Keratinocyte (primary cell): ENCODE measurements around the gene FAM107B. TPM values are rescaled to one million over a fixed set of nuclear protein-coding genes. Genes with fewer than 3 reads are reported as not detected.

Experiments used
- DNase-seq: peaks from one replicate; pipeline ENCODE4 v3.0.0-alpha.2; 2011; ENCODE audit warnings: low read depth, missing footprints, low spot score
- FAIRE-seq: peaks from 2 replicates; lab custom pipeline; 2011; peaks lifted over from hg19 to GRCh38; lab: Jason Lieb, UNC
- H2AFZ ChIP-seq: 2 replicates; pipeline ENCODE4 v1.6.0; 2012; ENCODE audit warnings: low read length, control low read depth, inconsistent platforms; ENCODE audit not compliant: control insufficient read depth
- H3K27ac ChIP-seq: 2 replicates; pipeline ENCODE4 v1.5.1; 2011; ENCODE audit warnings: low read length; ENCODE audit not compliant: control insufficient read depth, insufficient read depth
- H3K27me3 ChIP-seq: 3 replicates; pipeline ENCODE4 v1.6.0; 2011; ENCODE audit warnings: low read length; ENCODE audit not compliant: control insufficient read depth, insufficient read depth; ENCODE audit errors: extremely low read depth
- H3K36me3 ChIP-seq, 2 experiments: 2 replicates in 1 of 2; 3 replicates in 1 of 2; pipeline ENCODE4 v1.5.1; 2011; ENCODE audit warnings: low read length in 2 of 2, mild to moderate bottlenecking in 1 of 2; ENCODE audit not compliant: control insufficient read depth in 2 of 2, insufficient read depth in 2 of 2; ENCODE audit errors: extremely low read depth in 1 of 2
- H3K4me1 ChIP-seq: 3 replicates; pipeline ENCODE4 v1.5.1; 2011; ENCODE audit warnings: low read length; ENCODE audit not compliant: control insufficient read depth, insufficient read depth; ENCODE audit errors: extremely low read depth
- H3K4me2 ChIP-seq: 3 replicates; pipeline ENCODE4 v1.6.0; 2011; ENCODE audit warnings: low read depth, low read length; ENCODE audit not compliant: control insufficient read depth, insufficient read depth; ENCODE audit errors: extremely low read depth
- H3K4me3 ChIP-seq, 3 experiments: fragments of 200-600 bp in 1 of 3; sonication (generic) in 1 of 3; 2 replicates in 2 of 3; 3 replicates in 1 of 3; pipeline ENCODE4 v1.5.1; 2011 to 2016; ENCODE audit warnings: low read length in 3 of 3, mild to moderate bottlenecking in 3 of 3, control low read depth in 2 of 3, inconsistent platforms in 1 of 3, low read depth in 1 of 3, mixed read lengths in 1 of 3, mixed run types in 1 of 3, moderate library complexity in 1 of 3; ENCODE audit not compliant: control insufficient read depth in 2 of 3, insufficient read depth in 2 of 3; ENCODE audit errors: extremely low read depth in 1 of 3
- H3K79me2 ChIP-seq: 2 replicates; pipeline ENCODE4 v1.6.0; 2012; ENCODE audit warnings: low read length; ENCODE audit not compliant: control insufficient read depth, insufficient read depth
- H3K9ac ChIP-seq: 3 replicates; pipeline ENCODE4 v1.6.0; 2011; ENCODE audit warnings: low read length; ENCODE audit not compliant: control insufficient read depth, insufficient read depth; ENCODE audit errors: extremely low read depth
- H3K9me1 ChIP-seq: 3 replicates; pipeline ENCODE4 v1.6.0; 2011; ENCODE audit warnings: low read length; ENCODE audit not compliant: control insufficient read depth, insufficient read depth; ENCODE audit errors: extremely low read depth
- H3K9me3 ChIP-seq: 2 replicates; pipeline ENCODE4 v1.5.1; 2012; ENCODE audit warnings: low read depth, low read length; ENCODE audit not compliant: control insufficient read depth
- H4K20me1 ChIP-seq: 3 replicates; pipeline ENCODE4 v1.6.0; 2011; ENCODE audit warnings: low read length; ENCODE audit not compliant: control insufficient read depth, insufficient read depth; ENCODE audit errors: extremely low read depth
- EZH2 ChIP-seq: IDR thresholded peaks from one replicate; pipeline ENCODE4 v1.6.1; 2012; ENCODE audit warnings: inconsistent platforms, mild to moderate bottlenecking, low read length, moderate library complexity
- dilution Hi-C: fragments of 300-500 bp; cut with MboI; formaldehyde crosslinking; loops from one replicate; pipeline ENCODE4 v1.7.0; 2020; ENCODE audit warnings: low sequenced_read_pairs; ENCODE audit not compliant: extremely low pct_ligation_motif_present
- polyA plus RNA-seq, 5 experiments: library from polyadenylated mRNA; depleted of rRNA in 3 of 5; stranded (reverse) in 3 of 5; stranded (forward) in 1 of 5; unstranded in 1 of 5; fragments of >200 nt; gene quantifications; 1 replicate in 1 of 5; 2 replicates in 3 of 5; 3 replicates in 1 of 5; pipeline versions ENCODE4 v1.2.1 to v1.2.3, GENCODE V29; 2011 to 2012; ENCODE audit warnings: missing spikeins in 2 of 5, low read depth in 1 of 5, low replicate concordance in 1 of 5
- TF ChIP-seq, protein P1 (sequence below), 3 experiments: IDR thresholded peaks in 1 of 3; conservative IDR thresholded peaks in 1 of 3; optimal IDR thresholded peaks in 1 of 3; 2 replicates in 2 of 3; 3 replicates in 1 of 3; pipeline versions ENCODE3 to v1.5.1; 2011; ENCODE audit warnings: low read length in 3 of 3, mild to moderate bottlenecking in 3 of 3, moderate library complexity in 2 of 3, control low read depth in 1 of 3, inconsistent platforms in 1 of 3; ENCODE audit not compliant: insufficient read depth in 2 of 3; ENCODE audit errors: extremely low read depth in 1 of 3

FAM107B gene
- polyA plus RNA-seq, 1 donor (not counting 4 experiments of a cell fraction or from before 2014, with no cell fraction given) = 8.7 TPM

GRCh38 chr10:14474656-14475055 lies 300.0 kb downstream of the FAM107B start:
- no peak for FAIRE-seq
- dilution Hi-C loops = no loop called here
- Histone ChIP-seq H3K4me2 (no peak overlapping the region), H3K4me1 (peaks cover 12% of the 10 kb centered on the region), H3K9me1 (no peaks in the 10 kb centered on the region), H3K9me3 (no peaks in the 10 kb centered on the region), H3K4me3 (no peak overlapping the region), H3K27me3 (no peaks in the 10 kb centered on the region), H3K27ac (no peak overlapping the region), H4K20me1 (no peaks in the 10 kb centered on the region), H2AFZ (no peak overlapping the region), H3K9ac (no peak overlapping the region), H3K36me3 (no peaks in the 10 kb centered on the region), H3K79me2 (no peaks in the 10 kb centered on the region)
- no peak for DNase-seq
- TF ChIP-seq, protein P1, sequence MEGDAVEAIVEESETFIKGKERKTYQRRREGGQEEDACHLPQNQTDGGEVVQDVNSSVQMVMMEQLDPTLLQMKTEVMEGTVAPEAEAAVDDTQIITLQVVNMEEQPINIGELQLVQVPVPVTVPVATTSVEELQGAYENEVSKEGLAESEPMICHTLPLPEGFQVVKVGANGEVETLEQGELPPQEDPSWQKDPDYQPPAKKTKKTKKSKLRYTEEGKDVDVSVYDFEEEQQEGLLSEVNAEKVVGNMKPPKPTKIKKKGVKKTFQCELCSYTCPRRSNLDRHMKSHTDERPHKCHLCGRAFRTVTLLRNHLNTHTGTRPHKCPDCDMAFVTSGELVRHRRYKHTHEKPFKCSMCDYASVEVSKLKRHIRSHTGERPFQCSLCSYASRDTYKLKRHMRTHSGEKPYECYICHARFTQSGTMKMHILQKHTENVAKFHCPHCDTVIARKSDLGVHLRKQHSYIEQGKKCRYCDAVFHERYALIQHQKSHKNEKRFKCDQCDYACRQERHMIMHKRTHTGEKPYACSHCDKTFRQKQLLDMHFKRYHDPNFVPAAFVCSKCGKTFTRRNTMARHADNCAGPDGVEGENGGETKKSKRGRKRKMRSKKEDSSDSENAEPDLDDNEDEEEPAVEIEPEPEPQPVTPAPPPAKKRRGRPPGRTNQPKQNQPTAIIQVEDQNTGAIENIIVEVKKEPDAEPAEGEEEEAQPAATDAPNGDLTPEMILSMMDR (optimal IDR thresholded peaks at IDR 0.05 in 1 of 3, IDR thresholded peaks at IDR 0.05 in 1 of 3, conservative IDR thresholded peaks at IDR 0.05 in 1 of 3; ENCODE audit: extremely low read depth in 1 of 3, insufficient read depth in 2 of 3, low read length in 3 of 3) = no peak
- no peak for TF ChIP-seq EZH2

GRCh38 chr10:14470920-14471319 lies 303.8 kb downstream of the FAM107B start:
- dilution Hi-C loops = no loop called here
- no peak overlapping the region for H3K27ac ChIP-seq
- no peak for TF ChIP-seq EZH2
- TF ChIP-seq, protein P1 (optimal IDR thresholded peaks at IDR 0.05 in 1 of 3, IDR thresholded peaks at IDR 0.05 in 1 of 3, conservative IDR thresholded peaks at IDR 0.05 in 1 of 3; ENCODE audit: extremely low read depth in 1 of 3, insufficient read depth in 2 of 3, low read length in 3 of 3) = no peak
- no peaks in the 10 kb centered on the region for H3K9me1 ChIP-seq
- H4K20me1 ChIP-seq = no peaks in the 10 kb centered on the region
- H3K27me3 ChIP-seq = no peaks in the 10 kb centered on the region
- no peak overlapping the region for H3K4me3 ChIP-seq
- no peak for DNase-seq
- no peak for FAIRE-seq
- no peak overlapping the region for H2AFZ ChIP-seq
- no peak overlapping the region for H3K4me2 ChIP-seq
- H3K36me3 ChIP-seq = no peaks in the 10 kb centered on the region
- peaks cover 9% of the 10 kb centered on the region for H3K4me1 ChIP-seq
- no peaks in the 10 kb centered on the region for H3K79me2 ChIP-seq
- H3K9ac ChIP-seq = no peak overlapping the region
- H3K9me3 ChIP-seq = no peaks in the 10 kb centered on the region
